ENCODE data around the gene ITGB2.
A peak's percentile ranks its signal among the peaks of the same experiment; 100 is the strongest.

The ITGB2 gene

DNA sequence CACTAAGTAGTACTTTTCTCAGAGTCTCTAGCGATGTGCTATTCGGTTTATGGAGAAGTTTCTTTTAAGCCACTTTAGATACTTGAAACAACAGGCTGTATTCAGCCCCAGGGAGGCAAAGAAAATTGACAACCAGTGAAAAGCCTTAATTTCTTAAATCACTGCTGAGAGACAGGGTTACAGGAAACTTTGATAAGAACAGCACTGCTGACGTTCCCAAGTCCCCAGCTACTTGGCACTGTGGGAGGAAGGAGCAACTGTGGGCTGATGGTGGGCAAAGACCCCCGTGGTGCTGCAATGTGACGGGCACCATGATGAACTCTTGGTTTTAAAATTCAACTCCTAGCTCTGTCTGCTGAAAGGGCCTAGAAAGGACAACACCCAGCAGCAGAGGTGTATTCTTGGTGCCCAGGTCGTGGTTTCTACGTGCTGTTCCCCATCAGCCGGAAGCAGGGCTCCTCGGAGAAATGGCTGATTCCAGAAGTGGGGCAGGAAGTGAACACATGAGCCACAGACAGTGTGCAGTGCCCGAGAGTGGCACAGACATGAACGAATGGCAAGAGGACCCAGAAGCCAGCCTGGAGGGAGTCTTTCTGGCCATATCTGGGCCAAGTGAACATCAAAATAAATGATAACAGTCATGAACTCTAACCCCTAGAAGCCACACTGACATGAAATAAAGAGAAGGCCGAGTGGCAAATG, 52.5 kb downstream of the ITGB2 start:
- peak; percentile 31 for DNase-seq (ENCODE audit: low read depth)

DNA sequence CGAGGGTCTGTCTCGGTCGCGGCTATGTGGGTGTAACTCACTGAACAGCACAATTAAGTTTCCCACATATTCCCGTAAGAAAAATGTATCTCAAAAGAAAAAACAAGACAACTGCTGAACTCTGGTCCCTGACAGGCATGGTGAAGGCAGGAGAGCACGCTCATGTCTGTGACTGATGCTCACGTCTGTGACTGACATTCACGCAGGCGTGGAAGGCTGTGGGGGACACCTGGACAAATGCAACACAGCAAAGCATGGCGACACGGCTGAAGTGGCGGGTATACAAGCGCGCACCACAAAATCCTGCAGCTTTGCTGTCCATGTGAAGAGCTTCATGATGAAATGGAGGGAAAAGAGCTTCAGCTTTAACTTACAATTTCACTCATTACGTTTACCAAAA, 53.2 kb downstream of the ITGB2 start:
- no peak for DNase-seq (ENCODE audit: low read depth)

DNA sequence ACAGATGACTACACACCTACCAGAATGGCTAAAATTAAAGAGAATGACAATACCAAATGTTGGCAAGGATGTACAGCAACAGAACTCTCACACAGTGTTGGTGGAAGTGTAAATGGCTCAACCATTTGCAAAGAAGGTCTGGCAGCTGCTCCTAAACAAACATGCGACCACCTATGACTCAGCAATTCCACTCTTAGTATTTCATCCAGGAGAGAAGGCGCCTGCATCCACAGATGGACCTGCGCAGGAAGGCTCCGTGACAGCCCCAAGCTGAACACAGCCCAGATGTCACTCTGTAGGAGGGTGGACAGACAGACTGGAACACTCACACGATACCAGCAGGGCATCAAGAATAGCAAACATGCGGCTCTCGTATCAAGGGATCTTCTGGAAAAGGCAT, 53.9 kb downstream of the ITGB2 start:
- no peak for DNase-seq (ENCODE audit: low read depth)

DNA sequence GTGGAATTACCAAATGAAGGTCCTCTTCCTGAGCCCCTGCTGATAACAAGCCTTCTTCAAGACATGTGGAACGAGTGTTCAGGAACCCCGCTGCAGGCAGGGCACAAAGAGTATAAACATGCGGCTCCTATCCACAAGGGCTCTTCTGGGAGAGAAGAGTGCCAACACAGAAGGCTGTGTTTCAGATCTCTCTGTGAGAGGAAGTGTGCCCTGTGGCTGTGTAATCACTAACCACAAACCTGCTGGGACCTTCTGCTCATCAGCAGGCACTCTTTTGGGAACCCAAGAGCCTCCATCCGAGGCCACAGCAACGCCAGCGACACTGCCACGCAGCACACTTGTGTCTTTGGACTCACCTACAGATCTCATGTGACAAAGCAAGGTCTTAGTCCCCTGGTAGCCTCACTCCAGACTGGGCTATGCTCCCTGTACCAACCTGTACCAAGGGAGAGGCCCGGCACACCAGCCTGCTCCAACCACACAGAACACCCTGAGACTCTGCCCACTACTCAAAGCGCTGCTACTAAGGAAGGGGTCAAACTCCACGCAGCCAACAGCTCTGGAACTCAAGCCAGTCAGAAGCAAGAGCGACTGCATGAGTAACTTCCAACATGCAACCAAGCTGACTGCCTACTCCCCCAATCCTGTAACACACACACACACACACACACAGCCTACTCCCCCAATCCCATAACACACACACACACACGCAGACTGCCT, 55.0 kb downstream of the ITGB2 start:
- no peak for DNase-seq (ENCODE audit: low read depth)

DNA sequence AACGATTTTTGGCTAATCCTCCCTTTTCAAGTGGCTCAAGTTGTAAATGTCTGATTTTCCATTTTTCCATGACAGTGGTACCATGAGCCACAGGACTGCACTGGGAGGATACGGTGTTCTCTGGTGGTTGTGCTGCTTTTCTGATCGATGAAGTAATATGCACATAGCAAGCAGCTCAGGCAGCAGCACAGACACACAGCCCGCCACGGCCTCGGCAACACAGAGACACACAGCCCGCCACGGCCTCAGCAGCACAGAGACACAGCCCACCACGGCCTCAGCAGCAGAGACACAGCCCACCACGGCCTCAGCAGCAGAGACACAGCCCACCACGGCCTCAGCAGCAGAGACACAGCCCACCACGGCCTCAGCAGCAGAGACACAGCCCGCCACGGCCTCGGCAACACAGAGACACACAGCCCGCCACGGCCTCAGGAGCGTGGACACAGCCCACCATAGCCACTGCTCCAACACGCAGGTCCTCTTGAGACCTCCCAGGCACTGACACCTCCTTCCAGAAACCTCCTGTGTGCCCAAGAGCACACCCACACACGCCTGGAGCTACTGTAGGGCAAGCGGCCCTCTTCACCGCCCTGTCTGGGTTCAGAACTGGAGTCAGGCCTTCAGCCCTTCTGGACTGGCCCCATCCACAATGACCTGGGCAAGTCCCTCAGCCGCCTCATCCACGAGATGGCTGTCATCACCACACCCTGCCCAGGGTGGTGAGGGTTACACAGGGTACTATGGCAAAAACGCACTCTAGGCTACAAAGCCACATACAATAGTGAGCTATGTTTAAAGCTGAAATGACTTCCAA, 57.6 kb downstream of the ITGB2 start:
- DNase-seq (ENCODE audit: low read depth) = no peak

DNA sequence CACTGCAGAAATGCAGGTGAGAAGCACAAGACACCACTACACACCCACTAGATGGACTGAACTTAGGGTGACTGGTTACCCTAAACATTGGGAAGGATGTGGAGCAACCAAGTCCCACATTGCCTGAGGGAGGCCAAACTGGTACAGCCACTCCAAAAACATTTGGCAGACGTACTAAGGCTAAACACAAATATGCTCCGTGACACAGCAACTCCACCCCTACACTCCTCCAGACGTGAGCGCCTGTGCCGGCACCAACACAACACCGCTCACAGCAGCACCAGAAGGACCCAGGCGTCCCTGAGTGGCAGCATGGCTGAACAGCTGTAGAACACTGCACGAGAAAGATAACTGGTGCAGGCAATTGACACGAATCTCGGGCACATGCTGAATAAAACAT, 61.9 kb downstream of the ITGB2 start:
- no peak for DNase-seq (ENCODE audit: low read depth)

DNA sequence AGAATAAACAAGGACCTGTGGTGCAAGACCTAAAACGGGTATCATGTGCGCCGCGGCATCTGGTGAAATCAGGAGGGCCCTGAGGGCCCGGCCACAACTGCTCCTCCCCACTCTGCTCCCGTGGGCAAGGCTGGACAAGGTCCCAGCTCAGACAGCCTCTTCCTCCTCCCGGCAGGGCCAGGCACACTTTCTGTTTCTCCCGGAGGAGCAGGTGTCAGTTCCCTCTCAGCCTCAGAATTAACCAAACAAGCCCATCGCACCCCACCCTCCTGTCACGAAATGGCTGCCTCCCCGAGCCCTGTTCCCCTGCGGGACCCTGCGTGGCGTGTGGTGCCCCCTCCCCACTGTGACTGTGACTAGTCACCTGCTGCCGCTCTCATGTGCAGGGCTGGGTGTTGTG, 62.4 kb downstream of the ITGB2 start:
- no peak for DNase-seq (ENCODE audit: low read depth)

DNA sequence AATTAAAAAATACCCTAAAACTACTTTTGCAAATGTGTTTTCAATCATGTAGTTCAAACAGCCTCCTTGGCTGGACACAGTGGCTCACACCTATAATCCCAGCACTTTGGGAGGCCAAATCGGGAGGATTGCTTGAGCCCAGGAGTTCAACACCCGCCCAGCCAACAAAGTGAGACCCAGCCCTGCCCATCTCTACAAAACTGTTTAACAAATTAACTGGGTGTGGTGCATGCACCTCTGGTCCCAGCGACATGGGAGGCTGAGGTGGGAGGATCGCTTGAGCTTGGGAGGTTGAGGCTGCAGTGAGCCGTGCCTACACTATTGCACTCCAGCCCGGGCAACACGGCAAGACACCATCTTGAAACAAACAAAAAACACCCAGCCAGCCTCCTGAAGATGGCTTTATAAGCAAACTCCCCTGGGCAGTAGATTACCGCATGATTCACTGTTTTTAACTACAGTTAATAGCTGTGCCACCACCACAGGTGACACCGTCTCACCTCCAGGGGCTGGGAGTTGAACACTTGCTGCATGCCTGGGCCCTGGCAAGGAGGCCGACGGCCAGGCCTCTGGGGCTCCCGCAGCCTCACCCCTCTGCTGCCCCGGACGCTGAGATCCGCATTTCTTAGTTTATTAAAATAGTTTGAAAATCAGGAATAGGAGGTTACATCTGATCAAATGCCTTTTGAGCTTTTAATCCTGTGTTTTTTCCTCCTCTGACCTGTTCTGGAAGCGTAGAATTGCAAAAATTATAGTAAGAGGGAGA, 63.4 kb downstream of the ITGB2 start:
- DNase-seq (ENCODE audit: low read depth) = no peak

DNA sequence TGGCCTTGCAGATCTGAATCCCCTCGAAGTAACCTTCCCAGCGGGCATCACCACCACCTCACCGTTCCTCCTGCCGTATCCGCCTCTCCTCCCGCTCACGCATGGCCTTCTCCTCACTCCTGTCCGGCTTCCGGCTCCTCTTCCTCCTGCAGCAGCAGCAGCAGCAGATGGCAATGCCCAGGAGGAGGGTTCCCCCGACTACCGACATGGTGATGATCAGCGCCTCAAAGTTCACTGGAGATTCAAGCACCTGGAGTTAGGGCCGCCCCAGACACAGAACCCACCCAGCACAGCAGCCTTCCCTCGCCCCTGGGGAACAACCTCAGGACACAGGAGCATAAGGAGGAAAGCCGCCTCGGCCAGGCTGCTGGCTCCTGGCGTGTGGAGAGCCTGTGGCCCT, 64.6 kb downstream of the ITGB2 start:
- no peak for DNase-seq (ENCODE audit: low read depth)

DNA sequence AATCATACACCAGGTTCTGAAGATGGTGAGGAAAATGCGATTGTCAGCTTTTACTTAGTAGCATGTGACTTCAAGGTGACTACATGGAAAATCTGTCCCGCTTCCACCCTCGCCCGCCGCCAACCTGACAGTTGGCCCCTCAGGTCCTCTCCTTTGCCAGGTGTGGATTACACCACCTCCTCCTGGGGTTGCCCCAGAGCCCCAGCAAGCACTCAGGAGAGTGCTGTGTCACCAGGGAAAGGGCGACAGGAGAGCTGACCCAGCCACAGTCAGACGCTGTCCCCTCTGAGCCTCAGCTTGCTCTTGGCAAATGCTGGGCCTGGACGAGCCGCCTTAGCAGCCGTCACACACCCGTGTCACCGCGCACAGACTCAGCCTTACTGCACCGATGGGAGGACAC, 65.1 kb downstream of the ITGB2 start:
- DNase-seq (ENCODE audit: low read depth) = no peak

DNA sequence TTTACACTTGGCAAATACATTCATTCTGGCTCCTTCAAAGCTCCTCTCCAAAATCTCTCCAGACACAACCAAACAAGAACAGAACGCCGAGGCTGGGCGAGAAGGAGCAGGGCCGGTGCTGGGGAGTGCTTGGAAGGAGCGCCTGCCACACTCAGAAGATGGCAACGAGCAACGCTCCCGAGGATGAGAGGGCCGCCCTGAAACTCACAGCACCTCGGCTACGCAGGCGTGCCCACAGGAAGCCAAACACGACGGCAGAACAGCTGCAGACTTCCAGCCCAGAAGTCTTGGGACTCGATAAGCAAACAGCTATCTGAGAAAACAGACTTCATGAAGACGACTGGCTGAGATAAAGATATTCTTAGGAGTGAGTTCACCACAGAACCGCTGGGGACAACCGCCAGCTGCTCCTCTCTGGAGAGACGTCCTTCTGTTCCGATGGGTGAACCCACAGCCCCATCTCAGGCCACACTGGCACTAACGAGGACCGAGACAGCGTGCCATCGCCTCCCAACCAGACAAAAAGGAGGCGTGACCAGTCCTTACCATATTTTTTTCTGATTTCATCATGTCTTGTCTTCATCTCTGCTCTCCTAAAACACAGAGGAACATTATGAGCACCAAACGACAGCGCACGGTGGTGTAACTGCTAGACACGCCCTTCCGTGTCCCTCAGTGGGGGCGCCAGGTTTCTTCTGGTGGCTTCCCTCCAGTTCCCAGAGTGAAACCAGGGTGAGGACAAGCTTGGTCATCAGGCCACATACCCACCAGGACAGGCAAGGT, 65.8 kb downstream of the ITGB2 start:
- no peak for DNase-seq (ENCODE audit: low read depth)

DNA sequence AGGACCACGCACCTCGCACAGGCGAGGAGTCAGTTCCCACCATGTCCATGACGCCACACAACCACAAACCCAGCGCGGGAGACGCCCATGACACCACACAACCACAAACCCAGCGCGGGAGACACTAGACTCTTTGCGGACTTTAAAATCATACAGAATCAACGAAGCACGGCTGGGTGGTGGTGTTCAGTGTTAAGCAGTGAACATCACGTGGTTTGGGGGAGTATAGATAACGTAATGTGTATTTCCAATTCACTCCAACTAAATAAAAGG, 66.4 kb downstream of the ITGB2 start:
- DNase-seq (ENCODE audit: low read depth) = no peak

DNA sequence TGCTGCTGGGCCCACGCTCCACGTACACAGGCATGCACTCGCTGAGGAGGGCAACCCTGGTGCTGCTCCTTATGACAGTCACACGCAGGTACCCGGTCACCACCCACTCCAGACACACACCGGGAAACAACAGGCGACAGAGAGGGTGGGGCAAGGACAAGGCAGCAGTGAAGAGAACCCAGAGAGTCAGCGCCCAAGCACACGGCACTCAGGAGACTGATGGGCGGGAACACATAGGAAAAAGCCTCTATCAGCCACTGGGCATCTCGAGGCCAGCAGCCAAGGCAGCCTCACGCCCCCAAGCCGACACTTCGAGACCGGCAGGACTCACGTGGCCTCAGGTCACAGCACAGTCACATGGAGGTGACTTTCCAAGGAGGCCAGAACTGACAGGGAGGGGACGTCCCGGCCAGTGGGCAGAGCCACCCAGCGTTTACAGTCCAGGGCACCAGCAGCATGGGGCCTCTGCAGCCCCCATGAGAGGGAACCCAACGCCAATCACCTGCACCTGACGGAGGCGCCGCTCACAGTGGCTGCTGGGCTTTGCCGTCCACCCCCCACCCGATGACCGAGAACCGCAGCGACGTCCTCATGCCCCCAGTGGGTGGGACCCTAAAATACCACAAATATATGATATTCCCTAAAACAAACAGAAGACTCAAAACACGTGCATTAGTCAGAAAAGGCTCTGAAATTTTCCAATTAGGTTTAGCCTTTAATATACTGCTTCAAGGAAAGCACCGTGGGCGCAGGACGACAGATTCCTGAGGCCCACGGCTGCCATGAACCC, 66.9 kb downstream of the ITGB2 start:
- no peak for DNase-seq (ENCODE audit: low read depth)

DNA sequence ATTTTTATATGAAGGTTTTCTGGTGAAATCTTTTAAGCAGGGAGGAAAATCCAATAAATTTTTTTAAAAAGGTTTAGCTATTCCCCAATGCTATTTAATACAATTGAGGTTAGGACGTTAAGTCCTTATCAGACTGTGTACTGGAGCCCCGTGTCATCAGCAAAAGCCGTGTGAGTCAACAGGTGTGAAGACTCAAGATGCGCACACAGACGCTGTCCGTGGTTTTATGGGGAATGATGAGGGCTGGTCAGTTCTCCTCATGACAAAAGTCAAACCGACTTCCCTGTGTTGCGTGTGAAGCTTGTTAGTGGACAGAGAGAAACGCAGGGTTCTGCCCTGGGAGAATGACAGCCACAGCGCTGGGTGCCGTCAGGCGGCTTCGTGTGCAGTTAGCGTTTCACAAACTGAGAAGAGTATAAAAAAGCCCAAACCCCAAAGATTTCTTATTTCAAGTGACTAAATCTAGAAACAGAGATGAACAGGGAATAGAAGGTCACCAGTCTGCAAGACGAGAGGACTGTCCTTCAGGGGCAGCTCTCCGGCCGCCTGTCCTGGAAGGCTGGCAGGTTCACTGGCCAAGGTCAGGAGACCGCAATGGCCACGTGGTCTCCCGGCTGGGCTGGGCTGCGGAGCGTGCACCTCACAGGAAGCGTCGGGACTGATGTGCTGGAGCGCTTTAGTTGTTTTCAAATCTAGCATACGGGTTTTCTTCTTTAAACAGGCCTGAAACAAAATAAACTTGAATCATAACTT, 69.6 kb downstream of the ITGB2 start:
- DNase-seq (ENCODE audit: low read depth) = no peak

DNA sequence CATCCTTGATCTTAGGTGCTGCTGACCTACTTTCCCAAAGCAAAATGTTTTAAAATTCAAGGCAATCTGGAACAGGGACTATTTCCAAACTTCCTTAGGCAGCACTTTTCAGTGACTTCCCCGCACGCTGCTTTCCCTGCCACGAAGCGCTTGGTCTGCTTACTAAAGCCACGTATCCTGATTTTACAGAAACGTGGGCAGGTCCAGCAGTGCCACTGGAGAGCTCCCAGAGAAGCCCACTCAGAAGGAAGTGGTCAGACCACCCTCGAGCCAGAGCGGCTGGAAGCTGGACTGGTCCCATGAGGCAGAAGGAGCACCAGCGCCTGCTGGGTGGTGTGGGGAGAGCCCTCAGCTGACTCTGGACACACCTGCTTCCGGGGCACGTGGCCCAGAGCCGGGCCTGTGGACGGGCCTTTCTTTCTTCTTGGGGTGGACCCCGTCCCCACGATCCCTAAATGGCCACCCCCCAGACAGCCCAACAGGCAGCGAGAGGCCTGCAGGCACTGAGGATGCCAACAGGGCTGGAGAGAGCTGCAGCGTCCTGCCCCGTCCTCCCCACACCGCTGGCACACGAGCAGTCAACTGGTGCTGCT, 70.4 kb downstream of the ITGB2 start:
- DNase-seq (ENCODE audit: low read depth) = no peak

DNA sequence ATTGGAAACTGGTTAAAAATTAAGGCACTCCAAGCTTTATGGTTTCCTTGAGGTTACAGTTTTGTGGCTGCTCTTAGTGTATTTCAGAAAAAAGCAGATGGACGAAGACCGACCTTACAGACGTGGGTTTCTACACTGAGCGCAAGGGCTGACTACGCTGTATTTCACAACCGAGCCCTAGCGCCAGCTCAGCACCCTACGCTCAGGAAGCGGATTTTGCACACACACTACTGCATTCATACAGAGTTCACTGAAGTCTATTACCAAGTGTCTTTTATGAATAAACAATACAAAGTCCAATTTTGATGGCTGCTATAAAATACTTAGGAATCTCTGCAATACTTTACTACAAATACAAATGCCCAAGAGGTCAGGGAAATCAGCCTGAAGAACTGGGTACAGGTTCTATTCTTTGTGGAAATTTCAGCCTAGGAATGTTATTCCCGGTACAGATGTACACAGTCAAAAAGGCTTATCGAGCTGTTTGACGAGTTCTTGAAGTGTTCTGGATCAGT, 71.0 kb downstream of the ITGB2 start:
- no peak for DNase-seq (ENCODE audit: low read depth)

DNA sequence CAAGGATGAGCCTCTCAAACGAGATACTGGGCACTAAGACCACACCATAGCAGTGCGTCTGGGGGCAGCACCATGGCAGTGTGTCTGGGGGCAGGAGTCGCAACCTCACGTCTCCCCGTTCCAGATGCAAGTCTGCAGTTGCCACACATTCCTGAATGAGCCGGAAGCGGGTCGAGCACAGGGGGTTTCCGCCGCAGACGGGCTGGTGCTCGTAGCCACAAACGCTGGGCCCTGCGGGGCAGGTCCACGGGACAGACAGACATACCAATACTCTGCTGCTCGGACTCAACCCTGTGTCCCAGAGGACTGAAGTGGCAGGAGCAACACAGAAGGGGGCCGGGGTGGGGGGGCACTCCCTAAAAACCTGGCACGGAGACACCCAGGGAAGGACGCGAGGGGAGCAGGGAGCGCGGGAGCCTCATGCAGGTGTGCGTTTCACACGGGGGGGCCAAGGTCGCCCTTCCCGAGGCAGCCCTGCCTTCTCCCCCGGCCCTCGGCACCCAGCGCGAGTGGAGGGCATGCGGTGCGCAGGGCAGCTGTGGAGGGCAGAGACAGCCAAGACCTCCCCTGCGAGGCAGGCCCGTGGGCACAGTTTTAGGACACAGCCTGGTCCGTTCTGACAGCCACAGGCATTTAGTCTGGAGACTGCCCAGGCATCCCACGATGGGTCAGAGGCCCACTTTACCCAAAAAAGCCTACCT, 71.7 kb downstream of the ITGB2 start:
- DNase-seq (ENCODE audit: low read depth) = no peak

DNA sequence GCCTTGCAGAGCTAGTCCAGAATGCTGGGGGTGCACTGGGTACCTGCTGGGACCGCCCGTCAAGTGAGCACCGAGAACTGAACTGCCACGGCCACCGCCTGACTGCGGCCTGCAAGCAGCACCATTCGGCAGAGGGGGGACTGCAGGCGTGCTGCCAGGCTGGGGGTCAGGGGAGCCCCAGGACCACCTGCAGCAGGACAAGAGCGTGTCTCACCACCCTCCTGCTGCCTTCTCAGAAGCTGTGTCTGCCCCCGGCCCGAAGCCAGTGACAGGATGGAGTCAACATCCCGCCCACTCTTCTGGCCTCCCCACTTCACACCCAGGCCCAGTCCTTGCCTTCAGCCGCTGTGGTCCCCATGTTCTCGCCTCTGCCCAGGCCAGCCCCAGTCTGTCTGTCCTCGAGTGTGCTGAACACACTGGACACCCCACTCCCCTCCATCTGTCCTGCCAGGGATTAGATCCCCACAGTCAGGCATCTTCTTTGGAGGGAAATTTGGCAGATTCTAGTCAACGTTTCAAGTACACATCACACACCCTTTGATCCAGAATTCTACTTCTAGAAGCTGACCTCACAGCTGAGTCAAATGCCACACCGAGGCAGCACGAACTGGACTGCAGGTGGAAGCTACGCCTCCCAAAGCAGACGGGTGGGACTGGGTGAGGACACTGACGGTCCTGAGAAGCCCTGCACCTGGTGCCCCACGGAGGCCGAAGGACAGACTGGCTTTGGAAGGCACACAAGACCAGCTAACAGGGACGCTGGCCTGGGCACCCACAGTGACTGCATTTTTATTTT, 73.2 kb downstream of the ITGB2 start:
- DNase-seq (ENCODE audit: low read depth) = no peak

Measured in activated T-cell treated with anti-CD3 and anti-CD28 coated beads for 24 hours (primary cell).